Measurements from ENCODE around the gene LIG3. TPM values are rescaled to one million over a fixed set of nuclear protein-coding genes. Genes with fewer than 3 reads are reported as not detected.

LIG3 gene
- total and polyA plus RNA-seq, 2 of the 13 experiments (the other 11 are each of a cell fraction or from before 2014, with no cell fraction given) = 34.4 to 36.2 TPM

DNA sequence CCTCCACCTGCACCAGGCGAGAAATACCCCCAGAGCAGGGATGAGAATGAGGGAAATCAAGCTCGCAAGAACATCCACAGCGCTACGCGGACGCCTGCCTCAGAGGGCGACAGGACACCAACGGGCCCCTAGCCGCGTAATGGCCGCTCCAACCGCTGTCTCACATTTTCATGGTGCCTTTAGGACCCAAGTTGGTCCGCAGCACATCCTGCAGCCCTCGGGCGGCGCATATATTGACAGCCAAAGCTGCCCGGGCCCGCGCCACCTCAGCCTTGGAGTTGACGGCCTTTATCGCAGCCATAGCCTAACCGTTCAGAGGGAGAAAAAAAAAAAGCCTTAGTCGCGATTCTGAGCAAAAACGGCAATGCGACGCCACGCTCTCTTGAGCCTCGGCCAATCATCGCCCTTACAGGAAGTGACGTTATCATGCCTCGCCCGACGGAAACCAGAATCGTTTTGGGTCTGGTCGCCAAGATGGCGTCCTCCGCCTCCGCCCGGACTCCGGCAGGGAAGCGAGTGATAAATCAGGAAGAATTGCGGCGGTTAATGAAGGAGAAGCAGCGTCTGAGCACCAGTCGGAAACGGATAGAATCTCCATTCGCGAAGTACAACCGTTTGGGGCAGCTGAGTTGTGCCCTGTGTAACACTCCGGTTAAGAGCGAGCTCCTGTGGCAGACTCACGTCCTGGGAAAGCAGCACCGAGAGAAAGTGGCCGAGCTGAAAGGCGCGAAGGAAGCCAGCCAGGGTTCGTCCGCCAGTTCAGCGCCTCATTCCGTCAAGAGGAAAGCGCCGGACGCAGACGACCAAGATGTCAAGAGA, 19.0 kb upstream of the LIG3 start, which contains the start of the genes CCT6B and ZNF830 (continued):
- TF ChIP-seq, protein P1, sequence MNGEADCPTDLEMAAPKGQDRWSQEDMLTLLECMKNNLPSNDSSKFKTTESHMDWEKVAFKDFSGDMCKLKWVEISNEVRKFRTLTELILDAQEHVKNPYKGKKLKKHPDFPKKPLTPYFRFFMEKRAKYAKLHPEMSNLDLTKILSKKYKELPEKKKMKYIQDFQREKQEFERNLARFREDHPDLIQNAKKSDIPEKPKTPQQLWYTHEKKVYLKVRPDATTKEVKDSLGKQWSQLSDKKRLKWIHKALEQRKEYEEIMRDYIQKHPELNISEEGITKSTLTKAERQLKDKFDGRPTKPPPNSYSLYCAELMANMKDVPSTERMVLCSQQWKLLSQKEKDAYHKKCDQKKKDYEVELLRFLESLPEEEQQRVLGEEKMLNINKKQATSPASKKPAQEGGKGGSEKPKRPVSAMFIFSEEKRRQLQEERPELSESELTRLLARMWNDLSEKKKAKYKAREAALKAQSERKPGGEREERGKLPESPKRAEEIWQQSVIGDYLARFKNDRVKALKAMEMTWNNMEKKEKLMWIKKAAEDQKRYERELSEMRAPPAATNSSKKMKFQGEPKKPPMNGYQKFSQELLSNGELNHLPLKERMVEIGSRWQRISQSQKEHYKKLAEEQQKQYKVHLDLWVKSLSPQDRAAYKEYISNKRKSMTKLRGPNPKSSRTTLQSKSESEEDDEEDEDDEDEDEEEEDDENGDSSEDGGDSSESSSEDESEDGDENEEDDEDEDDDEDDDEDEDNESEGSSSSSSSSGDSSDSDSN (CRISPR knock-in tag; IDR thresholded peaks at IDR 0.05) = peak; percentile 68
- TF ChIP-seq GZF1 (CRISPR knock-in tag; IDR thresholded peaks at IDR 0.05) (no peak), PAF1 (CRISPR knock-in tag; IDR thresholded peaks at IDR 0.05) (no peak), ZC3H13 (CRISPR knock-in tag; IDR thresholded peaks at IDR 0.05) (peak; percentile 62; the same call in 1 of the 2 replicates), PTBP1 (IDR thresholded peaks at IDR 0.05; ENCODE audit: low read depth, low read length, poor library complexity, severe bottlenecking) (peak; percentile 57), ETV6 (CRISPR knock-in tag; conservative IDR thresholded peaks at IDR 0.05) (no peak), MIXL1 (CRISPR knock-in tag; IDR thresholded peaks at IDR 0.05) (peak; percentile 67), HNRNPK (IDR thresholded peaks at IDR 0.05; ENCODE audit: low read depth, low read length, poor library complexity, severe bottlenecking) (no peak), ZKSCAN5 (CRISPR knock-in tag; IDR thresholded peaks at IDR 0.05) (no peak), JUND (CRISPR knock-in tag; IDR thresholded peaks at IDR 0.05) (peak; percentile 65; the same call in 1 of the 2 replicates), ZNF484 (CRISPR knock-in tag; IDR thresholded peaks at IDR 0.05; ENCODE audit: borderline replicate concordance, low read depth) (no peak), ZNF788 (CRISPR knock-in tag; IDR thresholded peaks at IDR 0.05; ENCODE audit: borderline replicate concordance) (peak; percentile 78; the same call in 1 of the 2 replicates), RAD51 (IDR thresholded peaks at IDR 0.05; ENCODE audit: borderline replicate concordance) (no peak), ZNF232 (CRISPR knock-in tag; IDR thresholded peaks at IDR 0.05; ENCODE audit: borderline replicate concordance) (0 out of 2 replicates have a peak, but pooled peaks have one; percentile 41), SIX1 (CRISPR knock-in tag; IDR thresholded peaks at IDR 0.05; ENCODE audit: borderline replicate concordance) (no peak; the same call in 1 of the 2 replicates), PLRG1 (conservative IDR thresholded peaks at IDR 0.05) (no peak), CENPT (CRISPR knock-in tag; IDR thresholded peaks at IDR 0.05; ENCODE audit: low read depth) (0 out of 2 replicates have a peak, but pooled peaks have one; percentile 20), SNAI1 (CRISPR knock-in tag; IDR thresholded peaks at IDR 0.05; ENCODE audit: borderline replicate concordance) (no peak), CREM (IDR thresholded peaks at IDR 0.05) (peak; percentile 98), CREM (CRISPR knock-in tag; IDR thresholded peaks at IDR 0.05) (peak; percentile 54; the same call in 1 of the 2 replicates), HNRNPLL (IDR thresholded peaks at IDR 0.05; ENCODE audit: low read depth, low read length, poor library complexity, severe bottlenecking) (peak; percentile 48), ZNF121 (CRISPR knock-in tag; IDR thresholded peaks at IDR 0.05) (0 out of 2 replicates have a peak, but pooled peaks have one; percentile 42), RARG (CRISPR knock-in tag; IDR thresholded peaks at IDR 0.05; ENCODE audit: low read depth) (no peak), HNRNPH1 (optimal IDR thresholded peaks at IDR 0.05; ENCODE audit: low read depth, low read length) (no peak)
- TF ChIP-seq, protein P2, sequence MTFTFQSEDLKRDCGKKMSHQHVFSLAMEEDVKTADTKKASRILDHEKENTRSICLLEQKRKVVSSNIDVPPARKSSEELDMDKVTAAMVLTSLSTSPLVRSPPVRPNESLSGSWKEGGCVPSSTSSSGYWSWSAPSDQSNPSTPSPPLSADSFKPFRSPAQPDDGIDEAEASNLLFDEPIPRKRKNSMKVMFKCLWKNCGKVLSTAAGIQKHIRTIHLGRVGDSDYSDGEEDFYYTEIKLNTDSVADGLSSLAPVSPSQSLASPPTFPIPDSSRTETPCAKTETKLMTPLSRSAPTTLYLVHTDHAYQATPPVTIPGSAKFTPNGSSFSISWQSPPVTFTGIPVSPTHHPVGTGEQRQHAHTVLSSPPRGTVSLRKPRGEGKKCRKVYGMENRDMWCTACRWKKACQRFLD (CRISPR knock-in tag; IDR thresholded peaks at IDR 0.05; ENCODE audit: borderline replicate concordance) = 0 out of 2 replicates have a peak, but pooled peaks have one; percentile 64
- TF ChIP-seq, protein P3, sequence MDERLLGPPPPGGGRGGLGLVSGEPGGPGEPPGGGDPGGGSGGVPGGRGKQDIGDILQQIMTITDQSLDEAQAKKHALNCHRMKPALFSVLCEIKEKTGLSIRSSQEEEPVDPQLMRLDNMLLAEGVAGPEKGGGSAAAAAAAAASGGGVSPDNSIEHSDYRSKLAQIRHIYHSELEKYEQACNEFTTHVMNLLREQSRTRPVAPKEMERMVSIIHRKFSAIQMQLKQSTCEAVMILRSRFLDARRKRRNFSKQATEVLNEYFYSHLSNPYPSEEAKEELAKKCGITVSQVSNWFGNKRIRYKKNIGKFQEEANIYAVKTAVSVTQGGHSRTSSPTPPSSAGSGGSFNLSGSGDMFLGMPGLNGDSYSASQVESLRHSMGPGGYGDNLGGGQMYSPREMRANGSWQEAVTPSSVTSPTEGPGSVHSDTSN (CRISPR knock-in tag; IDR thresholded peaks at IDR 0.05) = no peak

Data from HepG2 (cell line).